Loucy (cell line): Measurements from ENCODE around the gene RNF17.
A peak's percentile ranks its signal among the peaks of the same experiment; 100 is the strongest.

Experiments
- H2AFZ ChIP-seq: fragments of 200-600 bp; sonication (generic); 2 replicates; pipeline ENCODE4 v1.6.0; 2016; ENCODE audit warnings: antibody characterized with exemption, mild to moderate bottlenecking, low read length, moderate library complexity
- H3F3A ChIP-seq: fragments of 200-600 bp; 2 replicates; pipeline ENCODE4 v1.6.0; 2016; ENCODE audit warnings: antibody characterized with exemption, low read depth, mild to moderate bottlenecking
- H3K27me3 ChIP-seq: fragments of 200-600 bp; sonication (generic); 2 replicates; pipeline ENCODE4 v1.6.1; 2014; ENCODE audit warnings: low read length, mild to moderate bottlenecking; ENCODE audit not compliant: insufficient read depth, poor library complexity, severe bottlenecking
- H3K36me3 ChIP-seq: fragments of 200-600 bp; sonication (generic); 2 replicates; pipeline ENCODE4 v1.6.1; 2016; ENCODE audit warnings: low read length; ENCODE audit not compliant: insufficient read depth
- H3K4me1 ChIP-seq: fragments of 200-600 bp; sonication (generic); 2 replicates; pipeline ENCODE4 v1.5.1; 2014; ENCODE audit warnings: low read length, mild to moderate bottlenecking; ENCODE audit not compliant: insufficient read depth, poor library complexity, severe bottlenecking
- H3K4me2 ChIP-seq: fragments of 200-600 bp; sonication (generic); 2 replicates; pipeline ENCODE4 v1.6.0; 2014; ENCODE audit warnings: antibody characterized with exemption, low read length, low read depth, mild to moderate bottlenecking; ENCODE audit not compliant: poor library complexity, severe bottlenecking
- H3K4me3 ChIP-seq: fragments of 200-600 bp; sonication (generic); 2 replicates; pipeline ENCODE4 v1.5.1; 2014; ENCODE audit warnings: low read length, mild to moderate bottlenecking, mixed read lengths; ENCODE audit not compliant: poor library complexity, severe bottlenecking
- H3K79me2 ChIP-seq: fragments of 200-600 bp; sonication (generic); 2 replicates; pipeline ENCODE4 v1.6.1; 2014; ENCODE audit warnings: low read length; ENCODE audit not compliant: insufficient read depth
- H3K9ac ChIP-seq: fragments of 200-600 bp; sonication (generic); 2 replicates; pipeline ENCODE4 v1.6.0; 2014; ENCODE audit warnings: mild to moderate bottlenecking, low read depth, low read length, moderate library complexity; ENCODE audit not compliant: poor library complexity, severe bottlenecking
- H3K9me2 ChIP-seq: fragments of 200-600 bp; sonication (generic); replicated peaks from 2 replicates; pipeline ENCODE4 v1.6.1; 2016; ENCODE audit warnings: low read depth, low read length, mixed read lengths
- H3K9me3 ChIP-seq: fragments of 200-600 bp; sonication (generic); 2 replicates; pipeline ENCODE4 v1.6.1; 2014; ENCODE audit warnings: mild to moderate bottlenecking, antibody characterized with exemption, low read length, low read depth; ENCODE audit not compliant: insufficient read depth
- H4K20me1 ChIP-seq: fragments of 200-600 bp; sonication (generic); 2 replicates; pipeline ENCODE4 v1.6.0; 2014; ENCODE audit warnings: antibody characterized with exemption, low read length, mild to moderate bottlenecking; ENCODE audit not compliant: insufficient read depth, poor library complexity, severe bottlenecking
- EZH2phosphoT487 ChIP-seq: fragments of 200-600 bp; IDR thresholded peaks from 2 replicates; pipeline ENCODE4 v1.6.1; 2018; ENCODE audit warnings: antibody characterized with exemption, mild to moderate bottlenecking, moderate library complexity, borderline replicate concordance
- TF ChIP-seq, protein P1 (sequence below): fragments of 200-600 bp; sonication (generic); conservative IDR thresholded peaks from 2 replicates; pipeline ENCODE4 v1.5.1; 2014; ENCODE audit warnings: mild to moderate bottlenecking, antibody characterized with exemption, low read length

The RNF17 gene

DNA sequence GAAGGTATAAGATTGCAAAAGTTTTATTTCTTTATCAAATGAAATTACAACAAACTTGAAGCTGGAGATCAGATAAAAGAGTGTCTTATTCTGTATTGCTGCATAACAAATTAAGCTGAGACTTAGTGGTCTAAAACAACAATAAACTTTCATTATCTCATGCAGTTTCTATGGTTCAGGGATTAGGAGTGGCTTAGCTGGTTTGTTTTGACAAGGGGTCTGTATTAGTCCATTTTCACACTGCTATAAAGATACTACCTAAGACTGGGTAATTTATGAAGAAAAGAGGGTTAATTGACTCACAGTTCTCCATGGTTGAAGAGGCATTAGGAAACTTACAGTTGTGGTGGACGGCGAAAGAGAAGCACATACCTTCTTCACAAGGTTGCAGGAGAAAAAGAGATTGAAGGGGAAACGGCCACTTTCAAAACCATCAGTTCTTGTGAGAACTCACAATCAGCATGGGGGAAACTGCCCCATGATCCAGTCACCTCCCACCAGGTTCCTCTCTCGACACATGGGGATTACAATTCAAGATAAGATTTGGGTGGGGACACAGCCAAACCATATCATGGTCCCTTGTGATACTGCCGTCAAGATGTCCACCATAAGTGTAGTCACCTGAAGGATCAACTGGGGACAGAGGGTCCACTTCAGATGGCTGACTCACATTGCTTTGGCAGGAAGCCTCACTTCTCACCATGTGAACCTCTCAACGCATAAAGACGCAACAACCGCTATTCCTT lies 97.8 kb downstream of the RNF17 start:
- Histone ChIP-seq H3K4me1 (peaks cover 12% of the 10 kb centered on the region), H3K9ac (no peak overlapping the region), H3K9me2 (no peaks in the 10 kb centered on the region), H3K79me2 (no peaks in the 10 kb centered on the region), H3F3A (peaks cover 3% of the 10 kb centered on the region; the same call in 1 of the 2 replicates), H2AFZ (no peak overlapping the region), H3K36me3 (no peaks in the 10 kb centered on the region), H3K9me3 (no peaks in the 10 kb centered on the region), H4K20me1 (no peaks in the 10 kb centered on the region), H3K4me2 (no peak overlapping the region), H3K27me3 (no peaks in the 10 kb centered on the region), H3K4me3 (no peak overlapping the region)
- TF ChIP-seq EZH2phosphoT487 = no peak
- TF ChIP-seq, protein P1, sequence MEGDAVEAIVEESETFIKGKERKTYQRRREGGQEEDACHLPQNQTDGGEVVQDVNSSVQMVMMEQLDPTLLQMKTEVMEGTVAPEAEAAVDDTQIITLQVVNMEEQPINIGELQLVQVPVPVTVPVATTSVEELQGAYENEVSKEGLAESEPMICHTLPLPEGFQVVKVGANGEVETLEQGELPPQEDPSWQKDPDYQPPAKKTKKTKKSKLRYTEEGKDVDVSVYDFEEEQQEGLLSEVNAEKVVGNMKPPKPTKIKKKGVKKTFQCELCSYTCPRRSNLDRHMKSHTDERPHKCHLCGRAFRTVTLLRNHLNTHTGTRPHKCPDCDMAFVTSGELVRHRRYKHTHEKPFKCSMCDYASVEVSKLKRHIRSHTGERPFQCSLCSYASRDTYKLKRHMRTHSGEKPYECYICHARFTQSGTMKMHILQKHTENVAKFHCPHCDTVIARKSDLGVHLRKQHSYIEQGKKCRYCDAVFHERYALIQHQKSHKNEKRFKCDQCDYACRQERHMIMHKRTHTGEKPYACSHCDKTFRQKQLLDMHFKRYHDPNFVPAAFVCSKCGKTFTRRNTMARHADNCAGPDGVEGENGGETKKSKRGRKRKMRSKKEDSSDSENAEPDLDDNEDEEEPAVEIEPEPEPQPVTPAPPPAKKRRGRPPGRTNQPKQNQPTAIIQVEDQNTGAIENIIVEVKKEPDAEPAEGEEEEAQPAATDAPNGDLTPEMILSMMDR = no peak

DNA sequence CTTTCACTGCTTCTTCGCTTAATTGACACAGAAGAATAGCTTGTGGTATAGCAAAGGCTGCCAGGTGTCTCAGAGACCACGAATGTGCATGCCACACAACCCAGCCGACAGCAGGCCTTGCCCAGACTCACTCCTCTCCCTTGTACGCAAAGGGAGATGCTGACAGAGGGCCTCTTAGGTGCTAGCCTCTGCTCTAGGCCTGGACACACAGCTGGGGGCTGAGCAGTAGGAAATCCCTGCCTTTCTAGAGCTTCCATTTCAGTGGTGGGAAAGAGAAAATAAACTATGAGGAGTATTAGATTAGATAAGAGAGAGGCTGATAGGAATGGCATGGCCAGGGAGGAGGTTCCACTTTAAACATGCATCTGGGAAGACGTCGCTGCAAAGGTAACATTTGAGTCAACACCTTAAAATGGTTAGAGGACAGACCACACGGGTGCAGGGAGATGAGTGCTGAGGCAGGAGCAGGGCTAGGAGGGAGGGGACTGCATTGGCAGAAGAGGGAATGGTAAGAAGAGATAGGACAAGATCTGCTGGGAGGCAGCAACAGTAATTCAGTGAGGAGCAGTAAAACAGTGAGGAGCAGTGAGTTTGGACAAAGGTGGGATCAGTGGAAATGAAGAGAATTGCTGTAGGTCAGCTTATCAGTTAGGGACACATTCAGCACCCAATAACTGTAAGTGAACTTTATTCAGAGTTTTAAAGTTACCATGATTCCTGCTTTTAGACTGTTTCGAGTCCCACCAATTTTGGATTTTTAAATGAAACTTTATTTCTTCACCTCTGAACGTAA lies 100.0 kb downstream of the RNF17 start:
- H3K79me2 ChIP-seq = no peaks in the 10 kb centered on the region
- no peak for TF ChIP-seq EZH2phosphoT487
- TF ChIP-seq, protein P1 = no peak

DNA sequence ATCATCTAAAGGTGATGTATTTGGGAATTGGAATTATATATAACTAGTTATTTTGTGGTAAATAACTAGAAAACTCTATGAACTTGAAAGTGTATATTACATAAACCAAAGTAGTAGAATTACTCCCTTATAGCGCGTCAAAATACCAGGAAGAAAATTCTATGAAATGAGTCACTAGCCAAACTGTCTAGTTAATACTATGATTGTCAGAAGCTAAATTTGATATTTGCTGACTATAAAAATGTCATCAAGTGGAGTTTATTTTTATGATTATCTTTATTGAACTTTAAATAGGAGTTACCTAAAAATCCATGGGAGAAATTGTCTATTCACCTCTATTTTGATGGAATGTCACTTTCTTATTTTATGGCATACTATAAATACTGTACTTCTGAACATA lies 100.6 kb downstream of the RNF17 start:
- H3K4me1 ChIP-seq = peaks cover 23% of the 10 kb centered on the region
- H3K9me2 ChIP-seq = no peaks in the 10 kb centered on the region
- H3K4me2 ChIP-seq = peak overlapping the region; percentile 57
- H3K4me3 ChIP-seq = peak overlapping the region; percentile 51
- H3K9me3 ChIP-seq = no peaks in the 10 kb centered on the region
- no peaks in the 10 kb centered on the region for H3K27me3 ChIP-seq
- H3K79me2 ChIP-seq = no peaks in the 10 kb centered on the region
- peak overlapping the region; percentile 46 for H3K9ac ChIP-seq
- H3K36me3 ChIP-seq = no peaks in the 10 kb centered on the region
- H3F3A ChIP-seq = peaks cover 3% of the 10 kb centered on the region; the same call in 1 of the 2 replicates
- TF ChIP-seq EZH2phosphoT487 = no peak
- no peak overlapping the region; the same call in 1 of the 2 replicates for H2AFZ ChIP-seq
- no peaks in the 10 kb centered on the region for H4K20me1 ChIP-seq

More for the DNA sequence above, 100.0 kb downstream of the RNF17 start:
- H3K4me2 ChIP-seq = no peak overlapping the region
- no peak overlapping the region for H2AFZ ChIP-seq
- H3K27me3 ChIP-seq = no peaks in the 10 kb centered on the region
- H3K4me3 ChIP-seq = no peak overlapping the region
- no peaks in the 10 kb centered on the region for H3K9me2 ChIP-seq
- H3K9ac ChIP-seq = no peak overlapping the region
- no peaks in the 10 kb centered on the region for H3K9me3 ChIP-seq
- peaks cover 3% of the 10 kb centered on the region; the same call in 1 of the 2 replicates for H3F3A ChIP-seq
- H3K36me3 ChIP-seq = no peaks in the 10 kb centered on the region
- no peaks in the 10 kb centered on the region for H4K20me1 ChIP-seq
- peaks cover 17% of the 10 kb centered on the region for H3K4me1 ChIP-seq
